ENCODE results near the gene DZIP1. TPM values are rescaled to one million over a fixed set of nuclear protein-coding genes. Genes with fewer than 3 reads are reported as not detected.

The DZIP1 gene
- total and polyA plus RNA-seq, 4 donors, result 10.1 to 25.3 (median 17.5) TPM

- DNase-seq (no peak), ATAC-seq (ENCODE audit: low FRiP score) (no peak)
- Histone ChIP-seq H3K4me3 (ENCODE audit: low read length in 2 of 2) (no peak overlapping the region), H3K4me1 (ENCODE audit: control insufficient read depth in 1 of 2, insufficient read depth in 2 of 2, low read length in 2 of 2) (peaks cover 0 to 4% of the 10 kb centered on the region in 2 donors), H3K27ac (ENCODE audit: low read depth in 1 of 2, low read length in 2 of 2) (no peak overlapping the region), H3K27me3 (ENCODE audit: control insufficient read depth in 1 of 2, insufficient read depth in 2 of 2, low read length in 1 of 2) (no peaks in the 10 kb centered on the region), H3K9me3 (ENCODE audit: control insufficient read depth, low read length) (no peaks in the 10 kb centered on the region), H3K36me3 (ENCODE audit: control insufficient read depth in 1 of 2, insufficient read depth in 2 of 2, low read length in 1 of 2) (no peaks in the 10 kb centered on the region)
- WGBS, 2 donors, result 52 to 68% methylated on average over 2 of the region's 2 CpGs
- intact Hi-C loops (cut with DNase I), result no loop called here
Observed at GRCh38 chr13:95541308-95541707, 103.2 kb downstream of the DZIP1 start.

DNA sequence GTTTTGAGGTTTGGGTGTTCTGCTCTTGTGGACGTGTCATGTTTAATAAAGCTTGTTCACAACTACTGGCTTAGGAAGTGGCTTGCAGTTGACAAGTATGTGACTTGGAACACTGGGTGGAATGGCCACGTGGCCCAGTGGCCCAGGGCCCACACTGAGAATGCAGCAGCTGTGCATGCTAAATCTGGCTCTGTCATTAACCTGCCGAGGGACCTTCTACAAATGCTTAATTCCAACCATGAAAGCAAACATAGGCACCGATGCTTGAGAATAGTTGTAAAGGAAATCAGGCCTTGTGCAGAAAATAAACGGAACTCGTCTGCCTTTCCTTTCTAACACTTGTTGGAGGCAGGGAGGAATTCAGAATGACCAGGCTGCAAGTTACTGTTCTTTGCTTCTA, 103.6 kb downstream of the DZIP1 start:
- peaks cover 0 to 4% of the 10 kb centered on the region in 2 donors for H3K4me1 ChIP-seq (ENCODE audit: control insufficient read depth in 1 of 2, insufficient read depth in 2 of 2, low read length in 2 of 2)
- no peaks in the 10 kb centered on the region for H3K36me3 ChIP-seq (ENCODE audit: control insufficient read depth in 1 of 2, insufficient read depth in 2 of 2, low read length in 1 of 2)
- no peak overlapping the region for H3K27ac ChIP-seq (ENCODE audit: low read depth in 1 of 2, low read length in 2 of 2)
- DNase-seq (no peak), ATAC-seq (ENCODE audit: low FRiP score) (no peak)
- WGBS, 2 donors, result 6 to 10% methylated on average over 6 of the region's 6 CpGs
- intact Hi-C loops (cut with DNase I), result no loop called here
- H3K27me3 ChIP-seq (ENCODE audit: control insufficient read depth in 1 of 2, insufficient read depth in 2 of 2, low read length in 1 of 2), result no peaks in the 10 kb centered on the region
- H3K4me3 ChIP-seq (ENCODE audit: low read length in 2 of 2), result no peak overlapping the region
- no peaks in the 10 kb centered on the region for H3K9me3 ChIP-seq (ENCODE audit: control insufficient read depth, low read length)

- no peak overlapping the region for H3K27ac ChIP-seq (ENCODE audit: low read depth in 1 of 2, low read length in 2 of 2)
- no peaks in the 10 kb centered on the region for H3K9me3 ChIP-seq (ENCODE audit: control insufficient read depth, low read length)
- H3K27me3 ChIP-seq (ENCODE audit: control insufficient read depth in 1 of 2, insufficient read depth in 2 of 2, low read length in 1 of 2), result no peaks in the 10 kb centered on the region
- DNase-seq, result no peak
- no peak overlapping the region for H3K4me3 ChIP-seq (ENCODE audit: low read length in 2 of 2)
- no peak for ATAC-seq (ENCODE audit: low FRiP score)
- H3K36me3 ChIP-seq (ENCODE audit: control insufficient read depth in 1 of 2, insufficient read depth in 2 of 2, low read length in 1 of 2), result no peaks in the 10 kb centered on the region
- intact Hi-C loops (cut with DNase I), result loop anchor here in 1 of 2 donors (10.0 kb wide), 1 partner anchor 298 kb away; no protein-coding TSS in a partner anchor
- H3K4me1 ChIP-seq (ENCODE audit: control insufficient read depth in 1 of 2, insufficient read depth in 2 of 2, low read length in 2 of 2), result peaks cover 0 to 4% of the 10 kb centered on the region in 2 donors
- 17 to 19% methylated on average over 6 of the region's 6 CpGs for WGBS, 2 donors
Observed at GRCh38 chr13:95536632-95537241, 107.8 kb downstream of the DZIP1 start.

- intact Hi-C loops (cut with DNase I), result loop anchor here in 1 of 2 donors (10.0 kb wide), 1 partner anchor 300 kb away; no protein-coding TSS in a partner anchor
- no peak overlapping the region for H3K4me3 ChIP-seq (ENCODE audit: low read length in 2 of 2)
- ATAC-seq (ENCODE audit: low FRiP score) (no peak), DNase-seq (no peak)
- H3K4me1 ChIP-seq (ENCODE audit: control insufficient read depth in 1 of 2, insufficient read depth in 2 of 2, low read length in 2 of 2), result peaks cover 0 to 2% of the 10 kb centered on the region in 2 donors
- no peak overlapping the region for H3K27ac ChIP-seq (ENCODE audit: low read depth in 1 of 2, low read length in 2 of 2)
- no peaks in the 10 kb centered on the region for H3K36me3 ChIP-seq (ENCODE audit: control insufficient read depth in 1 of 2, insufficient read depth in 2 of 2, low read length in 1 of 2)
- H3K27me3 ChIP-seq (ENCODE audit: control insufficient read depth in 1 of 2, insufficient read depth in 2 of 2, low read length in 1 of 2), result no peaks in the 10 kb centered on the region
- no peaks in the 10 kb centered on the region for H3K9me3 ChIP-seq (ENCODE audit: control insufficient read depth, low read length)
- 55 to 61% methylated on average over 3 of the region's 3 CpGs for WGBS, 2 donors
Observed at GRCh38 chr13:95535243-95535642, 109.3 kb downstream of the DZIP1 start.

DNA sequence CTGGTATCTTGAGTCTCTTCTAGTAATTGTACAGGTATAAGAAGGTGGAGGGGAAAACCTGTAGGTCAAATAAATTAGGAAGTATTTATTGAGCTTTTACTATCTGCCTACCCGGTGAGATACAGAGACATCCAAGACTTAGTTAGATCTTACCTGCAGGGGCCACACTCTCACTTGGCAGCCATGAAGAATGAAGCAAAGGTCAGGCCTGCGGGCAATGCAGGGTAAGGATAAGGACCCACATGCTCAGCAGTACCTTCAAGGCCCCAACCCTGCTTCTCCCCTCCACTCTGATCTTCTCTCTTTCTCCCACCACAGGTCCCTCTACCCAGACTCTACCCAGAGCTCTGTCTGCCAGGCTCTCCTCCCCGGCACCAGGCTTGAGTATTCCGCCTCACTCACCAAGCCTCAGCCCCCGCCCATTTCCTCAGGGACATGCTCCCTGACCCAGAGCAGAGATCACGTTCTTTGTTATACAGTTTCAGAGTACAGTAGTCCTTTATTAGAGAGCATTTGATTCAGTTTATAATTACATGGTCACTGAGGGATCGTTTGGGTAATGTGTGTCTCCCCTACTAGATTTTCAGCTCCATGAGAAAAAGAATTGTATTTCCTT, 110.9 kb downstream of the DZIP1 start:
- intact Hi-C loops (cut with DNase I), result loop anchor here in 1 of 2 donors (10.0 kb wide), 1 partner anchor 301 kb away; no protein-coding TSS in a partner anchor
- Histone ChIP-seq H3K27ac (ENCODE audit: low read depth in 1 of 2, low read length in 2 of 2) (no peak overlapping the region), H3K4me1 (ENCODE audit: control insufficient read depth in 1 of 2, insufficient read depth in 2 of 2, low read length in 2 of 2) (peaks cover 3% of the 10 kb centered on the region in 2 donors), H3K4me3 (ENCODE audit: low read length in 2 of 2) (no peak overlapping the region), H3K9me3 (ENCODE audit: control insufficient read depth, low read length) (no peaks in the 10 kb centered on the region), H3K36me3 (ENCODE audit: control insufficient read depth in 1 of 2, insufficient read depth in 2 of 2, low read length in 1 of 2) (no peaks in the 10 kb centered on the region), H3K27me3 (ENCODE audit: control insufficient read depth in 1 of 2, insufficient read depth in 2 of 2, low read length in 1 of 2) (no peaks in the 10 kb centered on the region)
- DNase-seq (no peak), ATAC-seq (ENCODE audit: low FRiP score) (no peak)
- WGBS, 2 donors, result 85 to 90% methylated on average over 7 of the region's 7 CpGs

- Histone ChIP-seq H3K4me1 (ENCODE audit: control insufficient read depth in 1 of 2, insufficient read depth in 2 of 2, low read length in 2 of 2) (peaks cover 3% of the 10 kb centered on the region in 2 donors), H3K27ac (ENCODE audit: low read depth in 1 of 2, low read length in 2 of 2) (no peak overlapping the region), H3K27me3 (ENCODE audit: control insufficient read depth in 1 of 2, insufficient read depth in 2 of 2, low read length in 1 of 2) (no peaks in the 10 kb centered on the region), H3K9me3 (ENCODE audit: control insufficient read depth, low read length) (no peaks in the 10 kb centered on the region), H3K36me3 (ENCODE audit: control insufficient read depth in 1 of 2, insufficient read depth in 2 of 2, low read length in 1 of 2) (no peaks in the 10 kb centered on the region), H3K4me3 (ENCODE audit: low read length in 2 of 2) (no peak overlapping the region)
- DNase-seq (peak in 1 of 2 donors; percentile 50), ATAC-seq (ENCODE audit: low FRiP score) (no peak)
- WGBS, 2 donors, result 2% methylated on average over 5 of the region's 5 CpGs
- intact Hi-C loops (cut with DNase I), result loop anchor here in 1 of 2 donors (10.0 kb wide), 1 partner anchor 305 kb away; no protein-coding TSS in a partner anchor
Observed at GRCh38 chr13:95530178-95530577, 114.3 kb downstream of the DZIP1 start.

Other genes starting within 250 kb of the DZIP1 start
- under 1 TPM in 1 of 2 donors, not detected in 1; 0.66 TPM for gene CLDN10, start 92.0 kb downstream of the DZIP1 start, total RNA-seq
- under 1 TPM; 0.56 to 0.63 TPM for gene CLDN10, start 92.0 kb downstream of the DZIP1 start, polyA plus RNA-seq
- gene DNAJC3, start 32.4 kb upstream of the DZIP1 start, total RNA-seq, result 10 to 100 TPM; 57.8 to 60.3 TPM
- 10 to 100 TPM; 11.8 to 19.0 TPM for gene DNAJC3, start 32.4 kb upstream of the DZIP1 start, polyA plus RNA-seq

Data from aorta (tissue), 5 donors.